ENCODE data around the gene HSD17B14. TPM values are rescaled to one million over a fixed set of nuclear protein-coding genes. Genes with fewer than 3 reads are reported as not detected.

HSD17B14 gene
- total and polyA plus RNA-seq, 9 of the 15 experiments (the other 6 are each of a cell fraction or from before 2014, with no cell fraction given), result 0.16 TPM; not detected in 8

DNA sequence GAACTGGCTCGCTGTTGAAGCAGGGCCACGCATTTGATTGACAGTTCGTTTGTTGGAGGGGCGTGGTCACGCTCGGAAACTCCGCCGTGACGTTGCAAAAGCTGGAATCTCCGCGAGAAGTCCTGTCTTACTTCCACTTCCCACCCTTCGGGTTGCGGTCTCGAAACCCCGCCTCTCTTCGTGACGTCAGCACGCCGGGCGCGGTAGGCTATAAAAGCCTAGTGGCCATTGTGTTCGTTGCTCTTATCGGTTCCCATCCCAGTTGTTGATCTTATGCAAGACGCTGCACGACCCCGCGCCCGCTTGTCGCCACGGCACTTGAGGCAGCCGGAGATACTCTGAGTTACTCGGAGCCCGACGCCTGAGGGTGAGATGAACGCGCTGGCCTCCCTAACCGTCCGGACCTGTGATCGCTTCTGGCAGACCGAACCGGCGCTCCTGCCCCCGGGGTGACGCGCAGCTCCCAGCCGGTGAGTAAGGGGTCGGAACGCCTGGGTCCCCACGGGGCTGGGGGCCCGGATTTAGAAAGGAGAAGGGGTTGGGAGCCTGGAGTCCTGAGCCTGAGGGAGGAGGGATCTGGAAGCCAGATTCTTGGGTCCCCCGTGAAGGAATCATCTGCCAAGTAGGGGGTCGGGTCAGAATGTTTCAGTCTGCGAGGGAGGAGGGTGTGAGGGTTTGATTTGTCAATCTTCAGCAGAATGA lies 36.0 kb upstream of the HSD17B14 start, which contains the start of gene PPP1R15A (continued):
- TF ChIP-seq, protein P1, sequence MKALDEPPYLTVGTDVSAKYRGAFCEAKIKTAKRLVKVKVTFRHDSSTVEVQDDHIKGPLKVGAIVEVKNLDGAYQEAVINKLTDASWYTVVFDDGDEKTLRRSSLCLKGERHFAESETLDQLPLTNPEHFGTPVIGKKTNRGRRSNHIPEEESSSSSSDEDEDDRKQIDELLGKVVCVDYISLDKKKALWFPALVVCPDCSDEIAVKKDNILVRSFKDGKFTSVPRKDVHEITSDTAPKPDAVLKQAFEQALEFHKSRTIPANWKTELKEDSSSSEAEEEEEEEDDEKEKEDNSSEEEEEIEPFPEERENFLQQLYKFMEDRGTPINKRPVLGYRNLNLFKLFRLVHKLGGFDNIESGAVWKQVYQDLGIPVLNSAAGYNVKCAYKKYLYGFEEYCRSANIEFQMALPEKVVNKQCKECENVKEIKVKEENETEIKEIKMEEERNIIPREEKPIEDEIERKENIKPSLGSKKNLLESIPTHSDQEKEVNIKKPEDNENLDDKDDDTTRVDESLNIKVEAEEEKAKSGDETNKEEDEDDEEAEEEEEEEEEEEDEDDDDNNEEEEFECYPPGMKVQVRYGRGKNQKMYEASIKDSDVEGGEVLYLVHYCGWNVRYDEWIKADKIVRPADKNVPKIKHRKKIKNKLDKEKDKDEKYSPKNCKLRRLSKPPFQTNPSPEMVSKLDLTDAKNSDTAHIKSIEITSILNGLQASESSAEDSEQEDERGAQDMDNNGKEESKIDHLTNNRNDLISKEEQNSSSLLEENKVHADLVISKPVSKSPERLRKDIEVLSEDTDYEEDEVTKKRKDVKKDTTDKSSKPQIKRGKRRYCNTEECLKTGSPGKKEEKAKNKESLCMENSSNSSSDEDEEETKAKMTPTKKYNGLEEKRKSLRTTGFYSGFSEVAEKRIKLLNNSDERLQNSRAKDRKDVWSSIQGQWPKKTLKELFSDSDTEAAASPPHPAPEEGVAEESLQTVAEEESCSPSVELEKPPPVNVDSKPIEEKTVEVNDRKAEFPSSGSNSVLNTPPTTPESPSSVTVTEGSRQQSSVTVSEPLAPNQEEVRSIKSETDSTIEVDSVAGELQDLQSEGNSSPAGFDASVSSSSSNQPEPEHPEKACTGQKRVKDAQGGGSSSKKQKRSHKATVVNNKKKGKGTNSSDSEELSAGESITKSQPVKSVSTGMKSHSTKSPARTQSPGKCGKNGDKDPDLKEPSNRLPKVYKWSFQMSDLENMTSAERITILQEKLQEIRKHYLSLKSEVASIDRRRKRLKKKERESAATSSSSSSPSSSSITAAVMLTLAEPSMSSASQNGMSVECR (CRISPR knock-in tag; IDR thresholded peaks at IDR 0.05), result peak; percentile 94
- TF ChIP-seq NR3C1 (CRISPR knock-in tag; IDR thresholded peaks at IDR 0.05) (no peak), ZNF384 (IDR thresholded peaks at IDR 0.05; ENCODE audit: low read depth, low read length) (no peak), ETV5 (CRISPR knock-in tag; IDR thresholded peaks at IDR 0.05; ENCODE audit: low read depth) (0 out of 2 replicates have a peak, but pooled peaks have one; percentile 43), ZNF75A (CRISPR knock-in tag; IDR thresholded peaks at IDR 0.05) (no peak), TRIM24 (IDR thresholded peaks at IDR 0.05) (0 out of 4 replicates have a peak, but pooled peaks of 1 of the 2 experiments have one; percentile 28), KDM5B (IDR thresholded peaks at IDR 0.05; ENCODE audit: insufficient replicate concordance, low read depth, low read length) (peak; percentile 100), ZNF707 (CRISPR knock-in tag; conservative IDR thresholded peaks at IDR 0.05) (no peak), ZNF586 (CRISPR knock-in tag; conservative IDR thresholded peaks at IDR 0.05) (0 out of 2 replicates have a peak, but pooled peaks have one; percentile 3), MYNN (IDR thresholded peaks at IDR 0.05) (peak; percentile 46; the same call in 1 of the 2 replicates), MYNN (CRISPR knock-in tag; IDR thresholded peaks at IDR 0.05) (no peak), SMC3 (conservative IDR thresholded peaks at IDR 0.05; ENCODE audit: insufficient read depth, low read depth, low read length) (no peak), PHB2 (IDR thresholded peaks at IDR 0.05; ENCODE audit: low read depth) (no peak)
- TF ChIP-seq, protein P2, sequence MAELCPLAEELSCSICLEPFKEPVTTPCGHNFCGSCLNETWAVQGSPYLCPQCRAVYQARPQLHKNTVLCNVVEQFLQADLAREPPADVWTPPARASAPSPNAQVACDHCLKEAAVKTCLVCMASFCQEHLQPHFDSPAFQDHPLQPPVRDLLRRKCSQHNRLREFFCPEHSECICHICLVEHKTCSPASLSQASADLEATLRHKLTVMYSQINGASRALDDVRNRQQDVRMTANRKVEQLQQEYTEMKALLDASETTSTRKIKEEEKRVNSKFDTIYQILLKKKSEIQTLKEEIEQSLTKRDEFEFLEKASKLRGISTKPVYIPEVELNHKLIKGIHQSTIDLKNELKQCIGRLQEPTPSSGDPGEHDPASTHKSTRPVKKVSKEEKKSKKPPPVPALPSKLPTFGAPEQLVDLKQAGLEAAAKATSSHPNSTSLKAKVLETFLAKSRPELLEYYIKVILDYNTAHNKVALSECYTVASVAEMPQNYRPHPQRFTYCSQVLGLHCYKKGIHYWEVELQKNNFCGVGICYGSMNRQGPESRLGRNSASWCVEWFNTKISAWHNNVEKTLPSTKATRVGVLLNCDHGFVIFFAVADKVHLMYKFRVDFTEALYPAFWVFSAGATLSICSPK (IDR thresholded peaks at IDR 0.05; ENCODE audit: borderline replicate concordance), result no peak
- TF ChIP-seq, protein P3, sequence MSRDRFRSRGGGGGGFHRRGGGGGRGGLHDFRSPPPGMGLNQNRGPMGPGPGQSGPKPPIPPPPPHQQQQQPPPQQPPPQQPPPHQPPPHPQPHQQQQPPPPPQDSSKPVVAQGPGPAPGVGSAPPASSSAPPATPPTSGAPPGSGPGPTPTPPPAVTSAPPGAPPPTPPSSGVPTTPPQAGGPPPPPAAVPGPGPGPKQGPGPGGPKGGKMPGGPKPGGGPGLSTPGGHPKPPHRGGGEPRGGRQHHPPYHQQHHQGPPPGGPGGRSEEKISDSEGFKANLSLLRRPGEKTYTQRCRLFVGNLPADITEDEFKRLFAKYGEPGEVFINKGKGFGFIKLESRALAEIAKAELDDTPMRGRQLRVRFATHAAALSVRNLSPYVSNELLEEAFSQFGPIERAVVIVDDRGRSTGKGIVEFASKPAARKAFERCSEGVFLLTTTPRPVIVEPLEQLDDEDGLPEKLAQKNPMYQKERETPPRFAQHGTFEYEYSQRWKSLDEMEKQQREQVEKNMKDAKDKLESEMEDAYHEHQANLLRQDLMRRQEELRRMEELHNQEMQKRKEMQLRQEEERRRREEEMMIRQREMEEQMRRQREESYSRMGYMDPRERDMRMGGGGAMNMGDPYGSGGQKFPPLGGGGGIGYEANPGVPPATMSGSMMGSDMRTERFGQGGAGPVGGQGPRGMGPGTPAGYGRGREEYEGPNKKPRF (IDR thresholded peaks at IDR 0.05; ENCODE audit: low read depth, low read length), result no peak
- TF ChIP-seq, protein P4, sequence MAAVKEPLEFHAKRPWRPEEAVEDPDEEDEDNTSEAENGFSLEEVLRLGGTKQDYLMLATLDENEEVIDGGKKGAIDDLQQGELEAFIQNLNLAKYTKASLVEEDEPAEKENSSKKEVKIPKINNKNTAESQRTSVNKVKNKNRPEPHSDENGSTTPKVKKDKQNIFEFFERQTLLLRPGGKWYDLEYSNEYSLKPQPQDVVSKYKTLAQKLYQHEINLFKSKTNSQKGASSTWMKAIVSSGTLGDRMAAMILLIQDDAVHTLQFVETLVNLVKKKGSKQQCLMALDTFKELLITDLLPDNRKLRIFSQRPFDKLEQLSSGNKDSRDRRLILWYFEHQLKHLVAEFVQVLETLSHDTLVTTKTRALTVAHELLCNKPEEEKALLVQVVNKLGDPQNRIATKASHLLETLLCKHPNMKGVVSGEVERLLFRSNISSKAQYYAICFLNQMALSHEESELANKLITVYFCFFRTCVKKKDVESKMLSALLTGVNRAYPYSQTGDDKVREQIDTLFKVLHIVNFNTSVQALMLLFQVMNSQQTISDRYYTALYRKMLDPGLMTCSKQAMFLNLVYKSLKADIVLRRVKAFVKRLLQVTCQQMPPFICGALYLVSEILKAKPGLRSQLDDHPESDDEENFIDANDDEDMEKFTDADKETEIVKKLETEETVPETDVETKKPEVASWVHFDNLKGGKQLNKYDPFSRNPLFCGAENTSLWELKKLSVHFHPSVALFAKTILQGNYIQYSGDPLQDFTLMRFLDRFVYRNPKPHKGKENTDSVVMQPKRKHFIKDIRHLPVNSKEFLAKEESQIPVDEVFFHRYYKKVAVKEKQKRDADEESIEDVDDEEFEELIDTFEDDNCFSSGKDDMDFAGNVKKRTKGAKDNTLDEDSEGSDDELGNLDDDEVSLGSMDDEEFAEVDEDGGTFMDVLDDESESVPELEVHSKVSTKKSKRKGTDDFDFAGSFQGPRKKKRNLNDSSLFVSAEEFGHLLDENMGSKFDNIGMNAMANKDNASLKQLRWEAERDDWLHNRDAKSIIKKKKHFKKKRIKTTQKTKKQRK (IDR thresholded peaks at IDR 0.05; ENCODE audit: borderline replicate concordance, low read depth, low read length), result no peak

All from K562 (cell line).